Activated CD8-positive, alpha-beta memory T cell treated with anti-CD3 and anti-CD28 coated beads, Interleukin-2, amount 50 U/mL, for 1 hour (primary cell): ENCODE data around the gene ABHD3.
"Not testable (repeated sequence)": the region's sequence is repeated elsewhere in the genome, so short reads cannot be mapped to it uniquely, and the experiment has no call there.

Experiments used
- DNase-seq: peaks from one replicate; pipeline ENCODE4 v3.0.0-alpha.2; 2020; ENCODE audit errors: extremely low read depth

Gene ABHD3

DNA sequence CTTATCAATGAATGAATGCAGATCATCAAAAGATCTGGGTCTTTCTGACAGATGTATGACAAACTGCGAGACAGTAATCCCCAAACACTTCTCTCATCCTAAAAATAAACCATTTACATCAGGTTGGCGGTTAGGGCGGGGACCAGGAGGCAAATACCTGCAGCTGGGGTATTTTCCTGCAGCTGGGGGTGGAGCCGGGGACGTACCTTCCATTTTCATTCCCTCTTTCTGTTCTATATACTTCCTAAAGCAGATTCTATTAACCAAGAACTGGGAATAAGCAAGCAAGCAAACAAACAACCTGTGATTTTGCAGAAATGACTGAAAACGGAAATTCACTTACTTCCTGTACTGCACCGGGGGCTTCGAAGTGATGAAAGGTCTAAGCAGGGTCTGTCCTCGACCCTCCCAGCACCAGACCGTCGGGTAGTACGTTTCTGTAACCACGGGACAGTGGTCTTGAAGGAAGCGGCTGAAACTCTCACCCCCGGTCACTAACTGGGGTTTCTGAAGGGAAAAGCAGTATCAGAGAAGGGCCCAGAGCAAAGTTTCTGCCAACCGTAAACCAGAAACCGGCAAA lies 1.2 kb downstream of the ABHD3 start:
- DNase-seq: no peak

DNA sequence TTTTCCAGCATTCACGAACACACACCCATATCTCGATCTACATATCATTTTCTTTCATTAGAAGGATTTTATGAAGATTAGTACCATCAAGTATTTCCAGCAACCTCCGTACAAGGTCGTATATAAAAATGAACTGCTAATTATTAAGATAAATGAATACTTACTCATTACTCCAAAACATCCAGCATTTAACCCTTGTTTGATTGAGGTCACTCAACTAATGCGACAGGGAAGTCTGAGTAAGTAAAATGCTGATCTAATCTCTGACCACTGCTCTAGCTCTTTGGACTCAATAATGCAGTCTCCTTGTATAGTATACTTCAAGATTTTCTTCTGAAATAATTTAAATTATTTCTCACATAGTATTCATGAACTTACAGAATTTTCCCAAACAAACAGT lies 2.0 kb downstream of the ABHD3 start:
- DNase-seq: no peak

DNA sequence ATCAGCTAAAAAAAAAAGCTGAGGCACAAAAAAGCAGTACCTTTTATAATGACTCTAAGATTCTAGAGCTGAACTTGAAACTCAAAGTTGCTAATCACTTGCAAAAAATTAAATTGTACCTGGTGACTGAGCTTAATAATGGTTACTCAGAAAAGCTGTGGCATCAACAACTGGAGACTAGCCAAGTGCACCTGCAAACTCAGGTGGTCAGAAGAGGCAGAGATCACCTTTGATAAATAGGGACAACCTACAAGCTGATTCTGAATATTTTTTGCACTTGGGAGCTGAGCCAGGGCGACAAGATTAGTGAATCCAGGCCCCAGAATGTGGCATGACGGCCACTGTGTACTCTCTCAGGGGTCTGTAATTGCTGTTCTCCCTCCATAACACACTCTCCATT lies 3.0 kb downstream of the ABHD3 start:
- no peak for DNase-seq

DNA sequence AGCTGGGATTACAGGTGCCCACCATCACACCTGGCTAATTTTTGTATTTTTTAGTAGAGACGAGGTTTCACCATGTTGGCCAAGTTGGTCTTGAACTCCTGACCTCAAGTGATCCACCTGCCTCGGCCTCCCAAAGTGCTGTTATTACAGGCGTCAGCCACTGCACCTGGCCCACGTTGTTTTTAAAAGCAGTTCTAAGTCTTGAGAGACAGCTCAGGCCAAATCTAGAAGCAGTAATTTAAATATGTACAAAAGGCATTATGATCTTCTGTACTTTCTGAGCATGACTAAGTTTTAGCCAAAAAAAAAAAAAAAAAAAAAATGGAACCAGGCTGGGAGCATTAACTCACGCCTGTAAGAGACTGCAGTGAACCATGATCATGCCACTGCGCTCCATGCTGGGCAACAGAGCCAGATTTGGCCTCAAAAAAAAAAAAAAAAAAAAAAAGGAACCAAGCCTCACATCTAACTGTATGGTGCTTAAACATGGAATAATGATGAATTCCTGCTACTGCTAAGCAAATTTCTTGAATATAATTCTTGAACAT lies 4.0 kb downstream of the ABHD3 start:
- no peak for DNase-seq

DNA sequence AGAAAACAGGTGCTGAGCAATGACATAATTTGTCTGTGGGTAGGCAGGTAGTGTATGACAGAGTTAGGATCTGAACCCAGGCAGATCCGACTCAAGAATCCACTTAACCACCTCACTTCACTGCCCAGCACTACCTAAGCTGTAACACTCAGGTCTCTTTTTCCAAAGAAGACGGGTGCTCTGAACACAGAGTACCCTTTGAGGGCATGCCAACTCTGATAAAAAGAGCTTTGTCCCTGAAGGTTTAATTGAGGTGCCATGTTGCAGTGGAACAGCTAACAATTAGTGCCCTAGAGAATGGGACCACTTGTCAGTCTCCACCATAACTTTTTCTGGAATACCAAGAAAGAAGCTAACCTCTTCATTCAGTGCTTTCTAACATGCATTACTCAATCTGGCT lies 11.3 kb downstream of the ABHD3 start:
- no peak for DNase-seq

DNA sequence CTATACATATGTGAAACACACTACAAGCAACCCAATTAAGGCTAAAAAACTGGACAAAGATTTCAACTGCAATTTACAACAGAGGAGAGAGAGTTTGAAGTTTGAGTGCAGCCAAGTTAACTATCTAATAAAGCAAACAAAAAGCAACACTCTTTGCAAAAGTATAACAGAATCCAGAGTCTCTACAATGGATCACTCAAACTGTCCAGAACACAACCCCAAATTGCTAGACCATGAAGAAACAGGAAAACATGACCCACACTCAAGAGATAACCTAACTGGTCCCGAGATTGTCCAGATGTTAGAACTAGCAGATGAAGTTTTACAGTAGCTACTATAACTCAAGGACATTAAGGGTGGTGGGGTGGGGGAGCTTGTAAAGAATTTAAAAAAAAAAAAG lies 14.8 kb downstream of the ABHD3 start:
- DNase-seq: no peak

DNA sequence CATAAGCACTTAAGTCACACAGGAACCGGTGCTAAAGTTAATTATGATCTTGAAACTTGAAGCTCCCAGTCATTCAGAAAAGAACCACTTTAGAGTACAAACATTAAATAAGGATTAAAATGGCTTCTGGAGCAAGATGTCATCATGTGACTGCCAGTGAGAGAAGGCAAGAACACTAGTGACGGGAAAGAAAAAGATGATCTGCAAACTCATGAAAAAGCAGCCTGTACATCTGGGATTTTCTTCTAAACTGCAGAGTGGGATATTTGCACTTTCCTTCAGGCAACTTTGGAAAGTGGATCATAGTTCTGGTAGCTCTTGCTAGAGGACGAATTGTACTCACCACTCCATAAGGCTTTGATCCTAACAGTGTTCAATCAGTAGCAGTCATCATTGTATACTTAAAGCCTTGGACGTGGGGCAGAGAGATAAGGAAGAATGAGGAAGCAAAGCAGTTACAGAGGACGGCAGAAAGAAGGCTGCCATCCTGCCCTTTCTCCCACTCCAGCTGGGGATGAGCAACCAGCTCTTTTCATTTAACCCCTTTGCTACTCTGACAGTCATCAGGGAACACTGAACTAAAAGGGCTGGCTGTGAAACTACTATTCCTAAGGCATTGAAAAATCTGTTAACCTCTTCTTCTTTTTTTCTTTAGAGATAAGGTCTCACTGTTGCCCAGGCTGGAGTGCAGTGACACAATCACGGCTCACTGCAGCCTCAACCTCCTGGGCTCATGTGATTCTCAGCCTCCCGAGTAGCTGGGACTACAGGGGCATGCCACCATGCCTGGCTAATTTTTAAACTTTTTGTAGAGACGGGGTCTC lies 18.1 kb downstream of the ABHD3 start:
- DNase-seq: no peak

DNA sequence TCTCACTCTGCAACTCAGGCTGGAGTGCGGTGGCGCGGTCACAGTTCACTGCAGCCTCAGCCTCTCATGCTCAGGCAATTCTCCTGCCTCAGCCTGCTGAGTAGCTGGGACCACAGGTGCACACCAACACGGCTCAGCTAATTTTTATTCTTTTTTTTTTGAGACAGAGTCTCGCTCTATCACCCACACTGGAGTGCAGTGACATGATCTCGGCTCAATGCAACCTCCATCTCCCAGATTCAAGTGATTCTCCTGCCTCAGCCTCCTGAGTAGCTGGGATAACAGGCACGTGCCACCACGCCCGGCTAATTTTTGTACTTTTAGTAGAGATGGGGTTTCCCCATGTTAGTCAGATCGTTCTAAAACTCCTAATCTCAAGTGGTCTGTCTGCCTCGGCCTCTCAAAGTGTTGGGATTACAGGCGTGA lies 19.0 kb downstream of the ABHD3 start:
- not testable (repeated sequence) for DNase-seq

DNA sequence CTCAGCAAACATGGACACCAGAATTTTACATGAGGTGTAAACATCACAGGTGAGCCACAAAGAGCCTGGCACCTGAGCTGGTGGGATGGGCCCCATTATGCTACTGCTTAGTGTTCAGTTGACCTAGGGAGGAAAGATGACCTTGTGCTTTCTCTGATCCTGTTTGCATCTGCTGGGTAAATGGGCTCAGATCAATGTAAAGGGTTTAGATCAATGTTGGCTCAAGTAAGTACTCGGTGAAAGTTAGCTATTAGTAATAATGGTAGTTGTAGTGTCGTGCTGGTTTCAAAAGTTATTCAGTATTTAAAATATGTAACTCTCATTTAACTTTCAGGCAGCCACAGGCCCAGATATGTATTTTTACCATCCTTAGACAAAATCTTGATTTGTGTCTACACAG lies 19.8 kb downstream of the ABHD3 start:
- DNase-seq: no peak

DNA sequence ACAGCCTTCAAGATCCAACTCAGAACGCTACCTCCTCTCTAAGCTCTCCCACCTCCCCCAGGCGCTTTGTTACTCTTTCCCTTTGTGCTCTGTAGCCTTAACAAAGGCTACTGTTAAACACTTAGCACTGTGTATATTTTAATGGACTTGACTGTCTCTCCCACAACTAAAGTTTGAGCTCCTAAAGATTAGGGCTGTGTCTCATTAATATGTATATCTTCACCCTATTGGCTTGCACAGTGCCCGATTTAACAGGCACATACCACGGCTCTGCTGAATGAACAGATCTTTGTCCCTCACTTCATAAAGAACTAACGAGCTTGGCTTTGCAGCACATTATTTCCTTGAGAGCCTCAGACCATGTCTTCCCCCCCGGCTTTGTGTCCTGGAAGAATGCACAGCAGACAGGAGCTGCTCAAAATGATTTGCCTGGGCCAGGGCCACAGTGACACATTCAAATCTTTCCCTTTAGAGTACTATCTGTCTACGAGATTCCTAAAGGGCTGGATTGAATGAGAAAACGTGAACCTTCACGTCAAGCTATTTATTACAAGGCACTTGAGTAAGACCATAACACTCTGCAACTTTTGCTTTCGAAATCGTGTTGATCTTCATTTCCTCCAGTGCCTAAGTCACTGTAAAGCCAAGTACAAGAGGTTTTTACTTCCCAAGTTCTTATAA lies 22.1 kb downstream of the ABHD3 start:
- no peak for DNase-seq

DNA sequence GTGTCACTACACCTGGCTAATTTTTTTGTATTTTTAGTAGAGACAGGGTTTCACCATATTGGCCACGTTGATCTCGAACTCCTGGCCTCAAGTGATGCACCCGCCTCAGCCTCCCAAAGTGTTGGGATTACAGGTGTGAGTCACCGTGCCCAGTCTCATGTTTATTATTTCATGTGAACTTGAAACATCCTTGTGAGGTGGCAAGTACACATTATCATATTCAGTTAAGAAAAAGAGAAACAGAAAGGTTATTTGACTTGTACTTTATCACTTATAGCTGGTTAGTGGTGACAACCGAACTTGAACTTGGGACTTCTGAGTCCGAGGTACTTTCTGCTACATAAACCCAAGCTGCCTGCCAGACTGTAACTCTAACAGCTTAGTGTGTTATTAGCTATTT lies 24.4 kb downstream of the ABHD3 start:
- no peak for DNase-seq

DNA sequence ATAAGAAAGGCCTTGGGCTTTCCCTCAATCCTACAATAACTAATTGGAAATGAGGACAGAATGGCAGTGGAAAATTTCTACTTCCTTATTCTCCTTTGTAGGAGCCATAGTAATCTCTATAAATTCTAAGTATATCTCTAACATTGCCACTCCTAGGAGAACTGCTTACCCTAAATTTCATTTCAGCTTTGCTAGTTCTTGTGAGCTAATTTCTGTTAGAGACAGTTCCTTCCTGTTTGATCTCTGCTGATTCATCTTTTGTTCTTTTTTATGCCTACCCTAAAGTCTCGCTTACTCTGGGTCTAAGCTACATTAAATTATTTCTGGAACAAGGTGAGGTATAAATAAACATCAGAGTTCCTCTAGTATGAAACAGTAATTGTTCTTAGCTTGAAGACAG lies 25.7 kb downstream of the ABHD3 start:
- no peak for DNase-seq

DNA sequence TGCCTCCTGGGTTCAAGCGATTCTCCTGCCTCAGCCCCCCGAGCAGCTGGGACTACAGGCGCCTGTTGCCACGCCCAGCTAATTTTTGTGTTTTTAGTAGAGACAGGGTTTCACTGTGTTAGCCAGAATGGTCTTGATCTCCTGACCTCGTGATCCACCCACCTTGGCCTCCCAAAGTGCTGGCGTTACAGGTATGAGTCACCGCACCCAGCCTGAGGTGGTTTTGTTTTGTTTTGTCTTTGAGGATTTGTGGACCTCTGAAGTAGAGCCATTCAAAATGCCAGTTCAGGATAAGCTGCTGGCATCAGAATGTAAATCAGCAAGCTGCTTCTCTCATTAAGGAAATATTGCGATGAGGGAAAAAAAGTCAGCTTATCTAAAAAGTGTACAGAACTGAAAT lies 29.2 kb downstream of the ABHD3 start:
- not testable (repeated sequence) for DNase-seq

DNA sequence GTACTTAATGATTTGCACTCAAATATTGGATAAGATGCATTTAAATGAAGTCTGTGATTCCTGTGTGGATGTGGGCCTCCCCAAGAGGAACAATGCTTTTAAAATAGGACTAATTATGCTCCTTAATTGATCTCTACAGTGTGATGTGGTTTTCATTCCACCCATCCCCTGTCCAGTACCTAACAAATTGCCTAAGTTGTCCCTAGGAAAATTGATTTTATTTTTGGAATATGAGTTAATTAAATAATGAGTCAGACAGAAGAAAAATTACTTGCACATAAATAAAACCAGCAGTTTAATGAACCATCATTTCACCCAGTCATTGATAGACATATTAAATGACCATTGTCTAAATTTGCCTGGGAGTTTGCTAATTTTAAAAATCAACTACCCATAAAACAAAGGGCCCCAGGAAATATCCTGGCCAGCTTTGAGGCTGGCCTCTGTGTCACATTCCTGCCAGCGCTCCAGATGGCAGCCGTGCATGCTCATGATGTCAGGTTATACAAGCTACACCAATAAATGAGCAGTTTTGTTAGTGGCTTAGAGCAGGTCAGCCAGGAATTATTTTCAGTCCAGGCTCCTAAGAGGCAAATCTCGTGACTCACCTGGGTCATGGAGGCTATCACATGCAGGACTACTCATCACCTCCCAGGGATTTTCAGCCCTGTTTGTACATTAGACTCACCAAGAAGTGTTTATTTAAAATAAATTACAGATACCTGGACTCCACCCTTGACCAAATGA lies 31.9 kb downstream of the ABHD3 start:
- no peak for DNase-seq

DNA sequence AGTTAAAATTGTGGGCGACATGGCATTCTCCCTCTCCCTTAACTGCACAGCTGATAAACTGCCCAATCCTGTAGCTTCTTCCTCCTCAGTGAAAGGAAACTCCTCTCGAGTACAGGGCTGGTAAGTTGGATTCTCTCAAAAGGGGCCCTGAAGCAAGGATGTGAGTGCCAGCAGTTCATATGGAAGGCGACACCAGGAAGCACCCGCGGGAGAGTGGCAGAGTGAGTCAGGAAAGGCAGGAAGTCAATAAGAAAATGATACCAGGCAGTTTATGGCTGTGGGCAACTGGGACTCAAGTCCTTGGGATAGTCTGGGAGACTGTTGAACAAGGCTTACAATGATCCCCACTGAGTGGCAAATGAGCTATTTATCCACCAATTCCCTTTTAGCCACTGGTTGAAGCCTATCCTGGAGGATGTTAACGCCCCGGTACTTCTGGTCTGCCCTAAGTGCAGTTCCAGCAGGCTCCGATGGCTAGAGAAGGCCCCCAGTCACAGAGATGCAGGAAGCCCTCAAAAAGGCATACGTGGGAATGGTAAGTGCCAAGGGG lies 34.8 kb downstream of the ABHD3 start:
- DNase-seq: no peak

DNA sequence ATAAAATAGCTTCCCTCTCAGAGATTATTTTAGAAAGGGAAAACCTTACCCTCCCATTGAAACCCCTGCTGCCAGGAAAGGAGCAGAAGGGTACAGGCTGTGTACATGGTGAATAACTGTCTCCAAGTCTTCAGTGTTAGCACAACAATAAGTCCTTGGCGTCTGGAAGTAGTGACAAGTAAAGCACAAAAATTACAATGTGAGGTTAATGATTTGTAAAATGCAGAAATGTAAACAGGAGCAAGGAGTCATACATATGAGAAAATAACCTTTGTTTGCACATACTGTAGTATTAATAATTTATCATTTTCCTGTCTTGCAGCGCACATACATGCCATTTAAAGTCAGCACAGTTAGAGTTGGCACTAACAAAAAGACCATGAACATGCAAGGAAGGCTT lies 40.5 kb downstream of the ABHD3 start:
- no peak for DNase-seq

DNA sequence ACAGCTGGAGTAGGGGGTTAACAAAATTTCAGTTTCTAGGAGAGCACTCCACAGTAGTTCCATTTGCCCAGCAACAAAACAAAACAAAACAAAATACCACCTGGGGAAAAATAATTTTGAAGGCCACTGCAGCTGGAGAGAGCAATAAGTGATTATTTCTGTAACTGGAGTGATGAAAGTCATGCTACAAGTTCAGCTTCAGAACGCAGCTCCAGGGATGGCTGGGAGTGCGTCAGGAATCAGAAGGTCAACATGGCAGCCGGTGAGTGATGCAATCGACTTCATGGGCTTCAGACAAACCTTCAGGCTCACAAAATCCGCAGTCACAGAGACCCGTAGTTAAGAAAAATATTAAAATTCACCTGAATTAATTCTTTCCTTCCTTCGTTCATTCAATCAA lies 41.0 kb downstream of the ABHD3 start:
- DNase-seq: no peak

DNA sequence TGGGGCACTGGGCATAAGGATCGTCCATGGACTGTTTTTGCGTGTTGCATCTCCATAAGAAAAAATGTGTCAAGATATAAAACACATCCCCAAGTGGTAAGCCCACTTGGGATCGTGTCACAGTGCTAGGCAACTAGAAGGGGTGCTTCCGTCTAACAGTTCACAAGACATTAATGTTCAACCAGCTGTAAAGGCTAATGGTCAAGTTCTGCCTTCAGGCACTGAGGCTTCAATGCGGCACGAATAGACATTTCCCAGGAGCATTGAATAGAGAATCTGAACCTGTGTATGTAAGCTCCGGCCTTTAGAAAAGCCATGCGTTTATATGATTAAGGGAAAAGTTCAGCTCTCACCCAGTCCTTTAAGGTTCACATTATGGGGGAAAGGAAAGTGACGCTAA lies 42.0 kb downstream of the ABHD3 start:
- no peak for DNase-seq

DNA sequence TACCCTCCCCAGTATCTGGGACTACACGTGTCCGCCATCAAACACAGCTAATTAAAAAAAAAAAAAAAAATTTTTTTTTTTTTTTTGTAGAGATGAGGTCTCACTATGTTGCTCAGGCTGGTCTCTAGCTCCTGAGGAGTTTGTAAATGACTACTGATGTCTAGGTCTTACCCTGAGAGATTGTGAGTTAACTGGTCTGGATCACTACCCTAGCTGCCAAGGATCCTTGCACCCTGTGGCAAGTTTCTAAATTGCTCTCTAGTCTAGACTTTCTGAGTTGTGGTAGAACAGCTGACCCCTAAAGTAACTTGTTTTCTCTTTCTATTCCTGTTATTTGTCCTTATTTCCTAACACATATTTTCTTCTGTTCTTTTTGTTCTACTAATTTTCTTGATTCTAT lies 44.5 kb downstream of the ABHD3 start:
- no peak for DNase-seq

DNA sequence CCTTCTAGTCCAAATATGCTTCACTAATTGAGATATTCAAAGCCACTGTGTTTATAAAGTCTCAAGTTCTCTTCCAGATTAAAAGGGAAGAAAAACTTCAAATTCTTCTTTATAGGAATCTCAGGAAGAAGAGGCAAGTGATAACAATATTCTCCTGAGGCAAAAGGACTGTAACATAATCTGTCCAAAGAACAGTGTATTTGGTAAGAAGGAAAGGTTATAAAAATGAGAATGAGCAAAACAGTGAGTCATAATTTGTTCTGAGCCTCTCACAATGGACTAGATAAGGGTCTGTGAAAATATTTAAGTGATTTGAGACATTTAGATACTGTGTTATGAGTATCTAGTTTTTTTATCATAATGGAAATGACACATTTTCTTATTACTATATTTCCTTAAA lies 48.2 kb downstream of the ABHD3 start:
- no peak for DNase-seq

DNA sequence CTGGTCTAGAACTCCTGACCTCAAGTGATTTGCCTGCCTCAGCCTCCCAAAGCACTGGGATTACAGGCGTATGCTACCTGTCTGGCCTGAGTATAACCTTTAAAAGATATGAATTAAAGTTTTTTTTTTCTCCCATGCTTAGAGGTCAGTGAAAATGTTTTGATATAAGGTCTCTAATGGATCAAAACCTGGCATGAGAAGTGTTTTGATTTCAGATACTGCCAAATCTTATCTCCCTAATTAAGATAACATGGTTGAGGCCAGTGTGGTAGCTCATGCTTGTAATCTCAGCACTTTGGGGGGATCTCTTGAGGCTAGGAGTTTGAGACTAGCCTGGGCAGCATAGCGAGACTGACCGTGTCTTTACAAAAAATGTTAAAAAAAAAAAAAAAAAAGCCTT lies 51.2 kb downstream of the ABHD3 start:
- DNase-seq: no peak

DNA sequence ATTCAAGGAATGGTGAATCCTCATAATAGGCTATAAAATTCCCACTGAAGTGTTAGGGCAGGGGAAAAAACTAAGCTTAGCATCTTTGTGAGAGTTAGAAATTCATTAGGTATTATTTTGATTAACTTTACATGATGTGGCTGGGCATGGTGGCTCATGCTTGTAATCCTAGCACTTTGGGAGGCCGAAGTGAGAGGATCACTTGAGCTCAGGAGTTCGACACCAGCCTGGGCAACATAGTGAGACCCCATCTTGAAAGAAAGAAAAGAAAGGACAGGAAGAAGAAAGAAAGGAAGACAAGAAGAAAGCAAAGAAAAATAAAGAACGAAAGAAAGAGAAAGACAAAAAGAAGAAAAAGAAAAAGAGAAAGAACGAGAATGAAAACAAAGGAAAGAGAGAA lies 52.5 kb downstream of the ABHD3 start:
- DNase-seq: no peak
